Cerebellar nuclear complex (tissue), 1 donor: ENCODE measurements around the gene EGFLAM.

Experiments used
- DNase-seq, 2 experiments: peaks; one replicate each; lab custom pipeline; 2025; lab: John Stamatoyannopoulos, UW

The EGFLAM gene

GRCh38 chr5:38420246-38420645 is 161.9 kb downstream of the EGFLAM start:
- DNase-seq: no peak

- no peak for DNase-seq
Observed at GRCh38 chr5:38420691-38421390, 162.5 kb downstream of the EGFLAM start.

- DNase-seq: no peak
Observed at GRCh38 chr5:38422622-38423021, 164.3 kb downstream of the EGFLAM start.

- DNase-seq: no peak
Observed at GRCh38 chr5:38423276-38424147, 165.2 kb downstream of the EGFLAM start.

- DNase-seq: no peak
Observed at GRCh38 chr5:38424148-38425060, 166.0 kb downstream of the EGFLAM start.

GRCh38 chr5:38426490-38426889 is 168.1 kb downstream of the EGFLAM start:
- no peak for DNase-seq

GRCh38 chr5:38426986-38427950 is 168.9 kb downstream of the EGFLAM start:
- no peak for DNase-seq

GRCh38 chr5:38431242-38431853 is 173.0 kb downstream of the EGFLAM start:
- no peak for DNase-seq

- no peak for DNase-seq
Observed at GRCh38 chr5:38433160-38433861, 175.0 kb downstream of the EGFLAM start.

- DNase-seq: no peak
Observed at GRCh38 chr5:38434966-38435705, 176.8 kb downstream of the EGFLAM start.

GRCh38 chr5:38438757-38439156 is 180.4 kb downstream of the EGFLAM start:
- DNase-seq: no peak

- DNase-seq: peak in 1 of 2 experiments; percentile 69
Observed at GRCh38 chr5:38441453-38442246, 183.3 kb downstream of the EGFLAM start.

GRCh38 chr5:38442247-38442573 is 183.9 kb downstream of the EGFLAM start:
- no peak for DNase-seq

- DNase-seq: no peak
Observed at GRCh38 chr5:38443390-38443789, 185.0 kb downstream of the EGFLAM start.

GRCh38 chr5:38445374-38446028 is 187.1 kb downstream of the EGFLAM start:
- DNase-seq: no peak

- no peak for DNase-seq
Observed at GRCh38 chr5:38446029-38446522, 187.7 kb downstream of the EGFLAM start.

- DNase-seq: no peak
Observed at GRCh38 chr5:38447056-38447455, 188.7 kb downstream of the EGFLAM start.

- no peak for DNase-seq
Observed at GRCh38 chr5:38447786-38448185, 189.4 kb downstream of the EGFLAM start.
